HEK293 (cell line): Measurements from ENCODE around the gene LRP8.

Source experiments
- CTCF ChIA-PET: fragments of 350-600 bp; formaldehyde crosslinking; extraction: SDS; loops from one replicate; lab custom pipeline; 2021; ENCODE audit warnings: antibody characterized with exemption; lab: Yijun Ruan, JAX
- POLR2A ChIA-PET: fragments of 300-600 bp; formaldehyde crosslinking; extraction: SDS; loops from one replicate; lab custom pipeline; 2020; ENCODE audit warnings: antibody characterized with exemption, inconsistent platforms; lab: Yijun Ruan, JAX
- H3K27ac ChIP-seq: fragments of 200-500 bp; sonication (Bioruptor generic); 2 replicates; pipeline ENCODE4 v1.5.1; 2014; ENCODE audit warnings: low read depth, low read length, control low read depth, inconsistent platforms; ENCODE audit errors: extremely low read depth
- H3K36me3 ChIP-seq, 2 experiments: fragments of 200-500 bp in 1 of 2; sonication (Bioruptor generic) in 1 of 2; 1 replicate in 1 of 2; 2 replicates in 1 of 2; pipeline ENCODE4 v1.5.1; 2014 to 2017; ENCODE audit warnings: inconsistent platforms in 2 of 2, low read length in 2 of 2; ENCODE audit not compliant: control insufficient read depth in 2 of 2, insufficient read depth in 1 of 2
- H3K4me1 ChIP-seq: fragments of 200-500 bp; sonication (Bioruptor generic); 2 replicates; pipeline ENCODE4 v1.5.1; 2014; ENCODE audit warnings: mild to moderate bottlenecking, low read length, inconsistent platforms; ENCODE audit not compliant: control insufficient read depth, insufficient read depth
- H3K4me3 ChIP-seq: 2 replicates; pipeline ENCODE4 v1.5.1; 2011; ENCODE audit warnings: low read depth, mild to moderate bottlenecking, control low read depth, low read length, moderate library complexity
- H3K9me3 ChIP-seq: fragments of 200-500 bp; sonication (Bioruptor generic); 2 replicates; pipeline ENCODE4 v1.5.1; 2014; ENCODE audit warnings: low read depth, low read length, inconsistent platforms; ENCODE audit not compliant: control insufficient read depth, insufficient read depth
- FEZF1 ChIP-seq: fragments of 450-650 bp; formaldehyde crosslinking; IDR thresholded peaks from 2 replicates; pipeline ENCODE4 v1.5.1; 2016; ENCODE audit warnings: missing biosample characterization, missing genetic modification characterization
- IKZF3 ChIP-seq: fragments of 450-650 bp; IDR thresholded peaks from 2 replicates; pipeline ENCODE4 v1.5.0; 2018; ENCODE audit warnings: missing biosample characterization, mild to moderate bottlenecking, missing genetic modification characterization, moderate library complexity
- KLF16 ChIP-seq: fragments of 450-650 bp; formaldehyde crosslinking; IDR thresholded peaks from 2 replicates; pipeline ENCODE4 v1.5.1; 2017; ENCODE audit warnings: missing biosample characterization, missing genetic modification characterization
- KLF7 ChIP-seq: fragments of 450-650 bp; formaldehyde crosslinking; IDR thresholded peaks from 2 replicates; pipeline ENCODE4 v1.5.1; 2016; ENCODE audit warnings: missing biosample characterization, missing genetic modification characterization, borderline replicate concordance
- SETDB1 ChIP-seq: IDR thresholded peaks from one replicate; pipeline ENCODE4 v1.6.1; 2017; ENCODE audit warnings: mild to moderate bottlenecking, low read length, moderate library complexity, mixed read lengths; ENCODE audit not compliant: insufficient read length
- ZBTB1 ChIP-seq: fragments of 450-650 bp; formaldehyde crosslinking; IDR thresholded peaks from 2 replicates; pipeline ENCODE4 v1.5.1; 2016; ENCODE audit warnings: missing biosample characterization, missing genetic modification characterization
- ZBTB21 ChIP-seq: fragments of 450-650 bp; formaldehyde crosslinking; IDR thresholded peaks from 2 replicates; pipeline ENCODE4 v1.5.1; 2017; ENCODE audit warnings: missing biosample characterization, missing genetic modification characterization
- ZBTB8A ChIP-seq: fragments of 450-650 bp; formaldehyde crosslinking; IDR thresholded peaks from 2 replicates; pipeline ENCODE4 v1.5.1; 2016; ENCODE audit warnings: missing biosample characterization, missing genetic modification characterization
- ZFP3 ChIP-seq: fragments of 450-650 bp; formaldehyde crosslinking; IDR thresholded peaks from 2 replicates; pipeline ENCODE4 v1.5.1; 2016; ENCODE audit warnings: low read depth, missing biosample characterization, missing genetic modification characterization
- ZNF146 ChIP-seq: fragments of 450-650 bp; formaldehyde crosslinking; IDR thresholded peaks from 2 replicates; pipeline ENCODE4 v1.5.1; 2016; ENCODE audit warnings: missing biosample characterization, missing genetic modification characterization
- ZNF26 ChIP-seq: fragments of 450-650 bp; formaldehyde crosslinking; IDR thresholded peaks from 2 replicates; pipeline ENCODE4 v1.5.1; 2016; ENCODE audit warnings: missing biosample characterization, missing genetic modification characterization
- ZNF266 ChIP-seq: fragments of 450-650 bp; formaldehyde crosslinking; IDR thresholded peaks from 2 replicates; pipeline ENCODE4 v1.5.1; 2016; ENCODE audit warnings: missing biosample characterization, missing genetic modification characterization, low read depth
- ZNF302 ChIP-seq: fragments of 450-650 bp; formaldehyde crosslinking; IDR thresholded peaks from 2 replicates; pipeline ENCODE4 v1.5.1; 2016; ENCODE audit warnings: missing biosample characterization, missing genetic modification characterization, low read depth
- ZNF354C ChIP-seq: fragments of 450-650 bp; formaldehyde crosslinking; IDR thresholded peaks from 2 replicates; pipeline ENCODE4 v1.5.1; 2016; ENCODE audit warnings: missing biosample characterization, missing genetic modification characterization, low read depth, borderline replicate concordance
- ZNF449 ChIP-seq: fragments of 450-650 bp; formaldehyde crosslinking; IDR thresholded peaks from 2 replicates; pipeline ENCODE4 v1.5.1; 2017; ENCODE audit warnings: missing biosample characterization, mild to moderate bottlenecking, missing genetic modification characterization, moderate library complexity
- ZNF571 ChIP-seq: fragments of 450-650 bp; formaldehyde crosslinking; IDR thresholded peaks from 2 replicates; pipeline ENCODE4 v1.5.0; 2017; ENCODE audit warnings: missing biosample characterization, missing genetic modification characterization
- ZNF624 ChIP-seq: fragments of 450-650 bp; formaldehyde crosslinking; IDR thresholded peaks from 2 replicates; pipeline ENCODE4 v1.5.1; 2017; ENCODE audit warnings: missing biosample characterization, missing genetic modification characterization
- ZNF707 ChIP-seq: fragments of 450-650 bp; formaldehyde crosslinking; IDR thresholded peaks from 2 replicates; pipeline ENCODE4 v1.5.1; 2016; ENCODE audit warnings: missing biosample characterization, missing genetic modification characterization
- ZNF76 ChIP-seq: fragments of 450-650 bp; formaldehyde crosslinking; IDR thresholded peaks from 2 replicates; pipeline ENCODE4; 2016; ENCODE audit warnings: low read depth, missing biosample characterization, missing genetic modification characterization, borderline replicate concordance
- ZNF768 ChIP-seq: fragments of 450-650 bp; formaldehyde crosslinking; IDR thresholded peaks from 2 replicates; pipeline ENCODE4 v1.5.1; 2018; ENCODE audit warnings: missing biosample characterization, mild to moderate bottlenecking, missing genetic modification characterization
- ZNF791 ChIP-seq: fragments of 450-650 bp; formaldehyde crosslinking; IDR thresholded peaks from 2 replicates; pipeline ENCODE4 v1.5.1; 2016; ENCODE audit warnings: missing biosample characterization, missing genetic modification characterization
- TF ChIP-seq, protein P1 (sequence below): IDR thresholded peaks from 2 replicates; pipeline ENCODE4 v1.6.1; 2011; ENCODE audit warnings: mild to moderate bottlenecking, low read depth, low read length, borderline replicate concordance
- TF ChIP-seq, protein P2 (sequence below): fragments of 450-650 bp; formaldehyde crosslinking; IDR thresholded peaks from 2 replicates; pipeline ENCODE4 v1.5.1; 2016; ENCODE audit warnings: missing biosample characterization, missing genetic modification characterization, borderline replicate concordance

Gene LRP8

DNA sequence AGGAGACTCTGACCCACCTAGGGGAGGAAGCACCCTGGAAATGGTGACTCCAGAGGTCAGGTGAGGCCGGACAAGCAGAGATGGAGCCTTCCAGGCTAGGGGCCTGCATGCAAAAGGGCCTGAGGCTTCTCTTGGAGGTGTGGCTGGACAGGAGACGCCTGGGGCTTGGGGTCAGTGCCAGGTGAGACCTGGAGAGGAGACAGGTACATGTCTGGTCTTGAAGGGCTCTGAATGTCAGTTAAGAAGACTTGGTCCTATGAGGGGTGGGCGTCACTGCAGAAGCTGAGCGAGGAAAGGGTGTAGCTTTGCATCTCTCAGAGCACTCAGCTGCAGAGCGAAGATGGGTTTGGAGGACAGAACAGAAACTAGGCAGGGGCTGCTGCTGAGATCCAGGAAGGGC is 14.3 kb downstream of the LRP8 start (continued):
- TF ChIP-seq ZNF26, result no peak
- no peak for TF ChIP-seq ZBTB1 (tag by site-specific recombination)
- TF ChIP-seq ZNF302, result no peak

DNA sequence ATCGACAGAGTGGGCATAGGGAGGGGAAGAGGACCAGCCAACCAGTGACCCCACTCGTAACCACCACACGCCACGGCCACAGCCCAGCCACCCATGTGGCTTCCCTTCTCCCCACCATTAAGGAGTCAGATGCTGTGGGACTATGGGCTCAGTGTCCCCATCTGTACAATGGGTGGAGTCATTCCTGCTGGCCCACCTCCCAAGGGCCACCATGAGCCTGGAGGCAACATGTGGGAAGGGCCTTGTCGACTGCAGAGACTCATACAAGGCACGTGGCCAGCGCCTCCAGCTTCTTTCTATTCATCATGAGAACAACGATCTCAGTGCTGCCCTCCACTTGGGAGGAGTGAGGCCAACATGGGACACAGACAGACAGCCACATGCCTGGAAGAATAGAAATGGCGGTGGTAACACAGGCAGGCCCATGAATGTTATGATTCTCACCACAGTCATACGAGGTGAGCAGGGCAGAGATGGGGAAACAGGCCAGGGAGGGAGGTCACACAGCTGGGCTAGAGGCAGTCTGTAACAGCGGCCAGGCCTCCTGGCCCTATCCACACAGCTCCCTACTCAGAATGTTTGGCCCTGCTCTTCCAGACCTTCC is 16.1 kb downstream of the LRP8 start:
- CTCF ChIA-PET, result interaction anchor here (0.6 to 0.9 kb wide), 2 partner anchors 9 to 180 kb away, joined by 3 read pairs; no protein-coding TSS in a partner anchor
- POLR2A ChIA-PET, result no interaction called here
- Histone ChIP-seq H3K36me3 (peaks cover 0 to 4% of the 10 kb centered on the region in 2 experiments; a peak in 1 of 3 replicates), H3K9me3 (no peaks in the 10 kb centered on the region), H3K27ac (no peak overlapping the region), H3K4me1 (no peaks in the 10 kb centered on the region; the same call in 1 of the 2 replicates), H3K4me3 (no peak overlapping the region)
- no peak for TF ChIP-seq ZFP3 (tag by site-specific recombination)
- TF ChIP-seq KLF7 (tag by site-specific recombination), result no peak
- TF ChIP-seq ZNF146 (tag by site-specific recombination), result no peak
- no peak for TF ChIP-seq ZBTB21
- TF ChIP-seq IKZF3, result no peak
- no peak for TF ChIP-seq ZNF768
- no peak for TF ChIP-seq ZNF791 (tag by site-specific recombination)
- TF ChIP-seq SETDB1, result no peak
- no peak for TF ChIP-seq ZNF449 (tag by site-specific recombination)
- TF ChIP-seq ZNF571 (tag by site-specific recombination), result no peak
- TF ChIP-seq ZNF266 (tag by site-specific recombination), result no peak
- no peak for TF ChIP-seq FEZF1
- no peak for TF ChIP-seq ZBTB8A (tag by site-specific recombination)
- no peak for TF ChIP-seq ZNF707
- TF ChIP-seq, protein P1, sequence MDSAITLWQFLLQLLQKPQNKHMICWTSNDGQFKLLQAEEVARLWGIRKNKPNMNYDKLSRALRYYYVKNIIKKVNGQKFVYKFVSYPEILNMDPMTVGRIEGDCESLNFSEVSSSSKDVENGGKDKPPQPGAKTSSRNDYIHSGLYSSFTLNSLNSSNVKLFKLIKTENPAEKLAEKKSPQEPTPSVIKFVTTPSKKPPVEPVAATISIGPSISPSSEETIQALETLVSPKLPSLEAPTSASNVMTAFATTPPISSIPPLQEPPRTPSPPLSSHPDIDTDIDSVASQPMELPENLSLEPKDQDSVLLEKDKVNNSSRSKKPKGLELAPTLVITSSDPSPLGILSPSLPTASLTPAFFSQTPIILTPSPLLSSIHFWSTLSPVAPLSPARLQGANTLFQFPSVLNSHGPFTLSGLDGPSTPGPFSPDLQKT, result no peak
- TF ChIP-seq ZNF354C, result no peak
- no peak for TF ChIP-seq ZNF76 (tag by site-specific recombination)

- no peak overlapping the region for H3K4me3 ChIP-seq
- no peaks in the 10 kb centered on the region; the same call in 1 of the 2 replicates for H3K4me1 ChIP-seq
- POLR2A ChIA-PET, result no interaction called here
- TF ChIP-seq ZNF76 (tag by site-specific recombination) (no peak), ZNF624 (no peak), KLF16 (tag by site-specific recombination) (no peak), ZNF768 (no peak)
- TF ChIP-seq, protein P2, sequence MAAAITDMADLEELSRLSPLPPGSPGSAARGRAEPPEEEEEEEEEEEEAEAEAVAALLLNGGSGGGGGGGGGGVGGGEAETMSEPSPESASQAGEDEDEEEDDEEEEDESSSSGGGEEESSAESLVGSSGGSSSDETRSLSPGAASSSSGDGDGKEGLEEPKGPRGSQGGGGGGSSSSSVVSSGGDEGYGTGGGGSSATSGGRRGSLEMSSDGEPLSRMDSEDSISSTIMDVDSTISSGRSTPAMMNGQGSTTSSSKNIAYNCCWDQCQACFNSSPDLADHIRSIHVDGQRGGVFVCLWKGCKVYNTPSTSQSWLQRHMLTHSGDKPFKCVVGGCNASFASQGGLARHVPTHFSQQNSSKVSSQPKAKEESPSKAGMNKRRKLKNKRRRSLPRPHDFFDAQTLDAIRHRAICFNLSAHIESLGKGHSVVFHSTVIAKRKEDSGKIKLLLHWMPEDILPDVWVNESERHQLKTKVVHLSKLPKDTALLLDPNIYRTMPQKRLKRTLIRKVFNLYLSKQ (tag by site-specific recombination), result no peak
- TF ChIP-seq, all 188 proteins: peak for 0
- Histone ChIP-seq H3K36me3 (peaks cover 0 to 4% of the 10 kb centered on the region in 2 experiments; a peak in 1 of 3 replicates), H3K27ac (no peak overlapping the region), H3K9me3 (no peaks in the 10 kb centered on the region)
- CTCF ChIA-PET, result no interaction called here
Measured at GRCh38 chr1:53310847-53311681, 16.8 kb downstream of the LRP8 start.
